HepG2 (cell line): ENCODE measurements around the gene NHP2. TPM values are rescaled to one million over a fixed set of nuclear protein-coding genes. Genes with fewer than 3 reads are reported as not detected.

Source experiments
- ATAC-seq: fragments of 200-7000 bp; cut with Tn5 transposase; 3 replicates; pipeline ENCODE4 v1.9.1; 2020; ENCODE audit warnings: mild to moderate bottlenecking, moderate library complexity
- BruUV-seq: library from RNA; stranded (reverse); fragments of 400-500 nt; replicated peaks from 2 replicates; lab custom pipeline; 2021; lab: Mats Ljungman, UMichigan
- CTCF ChIA-PET: fragments of 300-600 bp; formaldehyde crosslinking; extraction: SDS; loops from one replicate; lab custom pipeline; 2021; ENCODE audit warnings: low total read pairs, inconsistent platforms, low intra/inter-chr PET ratio; lab: Yijun Ruan, JAX
- POLR2A ChIA-PET: fragments of 350-600 bp; sonication (Branson Sonifier 250); formaldehyde crosslinking; loops from one replicate; lab custom pipeline; 2020; ENCODE audit warnings: antibody characterized with exemption, inconsistent platforms; lab: Yijun Ruan, JAX
- DNase-seq: peaks from one replicate; pipeline ENCODE4 v3.0.0-alpha.2; 2015; ENCODE audit warnings: low spot score
- FAIRE-seq: peaks from 3 replicates; lab custom pipeline; 2011; peaks lifted over from hg19 to GRCh38; lab: Jason Lieb, UNC
- H2AFZ ChIP-seq: one replicate; pipeline ENCODE4 v1.6.1; 2011; ENCODE audit warnings: low read length, inconsistent platforms
- H3K27ac ChIP-seq: fragments of 300-600 bp; 3 replicates; pipeline ENCODE4 v1.8.0; 2011; ENCODE audit warnings: mixed run types, mild to moderate bottlenecking, mixed read lengths, low read length, inconsistent platforms; ENCODE audit not compliant: insufficient read depth; ENCODE audit errors: extremely low read length
- H3K27me3 ChIP-seq, 2 experiments: fragments of 200-600 bp in 1 of 2; 2 replicates in 1 of 2; 3 replicates in 1 of 2; pipeline versions ENCODE4 v1.6.0 to v1.8.0; 2011; ENCODE audit warnings: low read length in 2 of 2, mild to moderate bottlenecking in 2 of 2, moderate library complexity in 2 of 2, inconsistent platforms in 1 of 2; ENCODE audit not compliant: insufficient read depth in 2 of 2, control insufficient read depth in 1 of 2
- H3K36me3 ChIP-seq, 2 experiments: fragments of 200-600 bp in 1 of 2; replicated peaks in 1 of 2; 2 replicates in 1 of 2; 3 replicates in 1 of 2; pipeline versions ENCODE4 v1.5.1 to v1.8.0; 2011; ENCODE audit warnings: low read length in 2 of 2, inconsistent platforms in 1 of 2; ENCODE audit not compliant: insufficient read depth in 2 of 2, control insufficient read depth in 1 of 2
- H3K4me1 ChIP-seq: 2 replicates; pipeline ENCODE4 v1.5.1; 2012; ENCODE audit warnings: low read length, inconsistent platforms; ENCODE audit not compliant: insufficient read depth
- H3K4me2 ChIP-seq: 2 replicates; pipeline ENCODE4 v1.6.0; 2011; ENCODE audit warnings: low read depth, low read length, inconsistent platforms
- H3K4me3 ChIP-seq, 3 experiments: fragments of 200-600 bp in 1 of 3; sonication (generic), shearing (Covaris generic) in 1 of 3; replicated peaks in 1 of 3; 2 replicates each; pipeline ENCODE4 v1.5.1; 2011 to 2016; ENCODE audit warnings: low read length in 3 of 3, inconsistent platforms in 2 of 3, low read depth in 2 of 3, mild to moderate bottlenecking in 2 of 3, control low read depth in 1 of 3, mixed read lengths in 1 of 3; ENCODE audit not compliant: insufficient read depth in 1 of 3
- H3K79me2 ChIP-seq: one replicate; pipeline ENCODE4 v1.6.1; 2011; ENCODE audit warnings: low read length, inconsistent platforms; ENCODE audit not compliant: insufficient read depth
- H3K9ac ChIP-seq: 2 replicates; pipeline ENCODE4 v1.6.0; 2011; ENCODE audit warnings: mild to moderate bottlenecking, low read depth, low read length, inconsistent platforms; ENCODE audit not compliant: insufficient read depth
- H3K9me3 ChIP-seq: 2 replicates; pipeline ENCODE4 v1.5.1; 2012; ENCODE audit warnings: mild to moderate bottlenecking, low read length
- H4K20me1 ChIP-seq: 2 replicates; pipeline ENCODE4 v1.6.0; 2011; ENCODE audit warnings: inconsistent platforms, mild to moderate bottlenecking, low read length, moderate library complexity; ENCODE audit not compliant: insufficient read depth
- BHLHE40 ChIP-seq: IDR thresholded peaks from 2 replicates; pipeline ENCODE4 v1.6.1; 2011; ENCODE audit warnings: low read length, improper control_type of control experiment
- SRSF9 ChIP-seq: fragments of 200-400 bp; formaldehyde crosslinking; IDR thresholded peaks from 2 replicates; pipeline ENCODE4 v1.6.1; 2018; ENCODE audit warnings: borderline replicate concordance, mild to moderate bottlenecking, low read depth, low read length; ENCODE audit not compliant: insufficient read depth, poor library complexity, severe bottlenecking
- SRY ChIP-seq: sonication (generic); formaldehyde crosslinking; IDR thresholded peaks from 2 replicates; pipeline ENCODE4 v1.8.0; 2022; ENCODE audit warnings: mild to moderate bottlenecking, missing genetic modification reagents
- TEAD3 ChIP-seq: optimal IDR thresholded peaks from 2 replicates; pipeline ENCODE3; 2016; ENCODE audit warnings: borderline replicate concordance
- TRIM24 ChIP-seq: sonication (generic); formaldehyde crosslinking; IDR thresholded peaks from 2 replicates; pipeline ENCODE4 v1.8.0; 2022; ENCODE audit warnings: mild to moderate bottlenecking, missing genetic modification reagents
- U2AF2 ChIP-seq: fragments of 200-400 bp; formaldehyde crosslinking; IDR thresholded peaks from 2 replicates; pipeline ENCODE4 v1.6.1; 2017; ENCODE audit warnings: low read depth, mild to moderate bottlenecking, low read length
- ZFYVE20 ChIP-seq: sonication (generic); formaldehyde crosslinking; IDR thresholded peaks from 2 replicates; pipeline ENCODE4 v1.8.0; 2023; ENCODE audit warnings: low read depth, mild to moderate bottlenecking, moderate library complexity, missing genetic modification reagents, borderline replicate concordance
- ZNF256 ChIP-seq: sonication (generic); formaldehyde crosslinking; conservative IDR thresholded peaks from 2 replicates; pipeline ENCODE4 v1.4.0; 2020; ENCODE audit warnings: missing genetic modification reagents
- ZSCAN31 ChIP-seq: sonication (generic); formaldehyde crosslinking; IDR thresholded peaks from 2 replicates; pipeline ENCODE4 v1.5.0; 2020; ENCODE audit warnings: low read depth, mild to moderate bottlenecking, missing genetic modification reagents
- WGBS: methylation state at CpG from one replicate; pipeline ENCODE4 v1.1.6; 2017; ENCODE audit warnings: low lambda C conversion rate; 5-methylcytosine and 5-hydroxymethylcytosine counted together
- in situ Hi-C: cut with HindIII; loops from 2 replicates; pipeline ENCODE4 v1.10.0; 2017; ENCODE audit warnings: low pct_unique_long_range_greater_than_20kb; ENCODE audit not compliant: extremely low pct_ligation_motif_present
- intact Hi-C: fragments of 100-400 bp; cut with micrococcal nuclease; formaldehyde crosslinking; loops from one replicate; pipeline ENCODE4 v1.10.0; 2022; ENCODE audit not compliant: unreplicated experiment
- polyA plus RNA-seq, 8 experiments: library from polyadenylated mRNA; depleted of rRNA in 3 of 8; stranded (reverse) in 7 of 8; unstranded in 1 of 8; fragments of >200 nt; fragmentation: Illumina TruSeq in 4 of 8; extraction: Trizol in 4 of 8; gene quantifications; 2 replicates each; pipeline versions ENCODE4 v1.2.1 to v1.2.3, GENCODE V29; 2011 to 2016; ENCODE audit warnings: low read depth in 4 of 8, missing spikeins in 1 of 8, mixed read lengths in 1 of 8; ENCODE audit not compliant: insufficient read depth in 1 of 8
- total RNA-seq, 5 experiments: library from RNA; depleted of rRNA; stranded (reverse); fragments of >200 nt; fragmentation: Illumina TruSeq; extraction: Trizol; gene quantifications; 2 replicates each; pipeline ENCODE4 v1.2.3, GENCODE V29; 2016; ENCODE audit warnings: low read depth in 1 of 5

Gene NHP2
- total and polyA plus RNA-seq, 2 of the 13 experiments (the other 11 are each of a cell fraction or from before 2014, with no cell fraction given) = 56.2 to 96.1 TPM

DNA sequence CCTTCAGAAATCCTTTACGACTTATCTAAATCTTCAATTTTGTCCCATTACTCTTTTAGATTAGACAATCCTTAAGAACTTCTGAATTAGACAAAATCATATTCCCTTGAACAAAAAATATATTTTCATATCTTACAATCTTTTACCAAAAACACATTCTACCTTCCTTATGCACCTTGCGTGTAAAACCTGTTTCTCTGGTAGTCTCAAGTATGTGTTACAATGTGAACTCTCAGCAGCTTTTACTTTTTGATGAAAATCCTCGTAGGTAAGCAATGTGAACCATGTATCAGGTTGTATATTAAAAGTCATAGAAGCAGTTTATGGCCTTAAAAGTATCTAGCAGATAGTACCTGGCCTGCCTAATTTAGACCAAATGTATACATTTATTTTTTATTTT lies 20.8 kb upstream of the NHP2 start:
- Histone ChIP-seq H2AFZ (no peak overlapping the region), H3K27me3 (peaks cover 0 to 5% of the 10 kb centered on the region in 2 experiments; a peak in 1 of 5 replicates), H3K9ac (no peak overlapping the region), H3K36me3 (no peaks in the 10 kb centered on the region), H3K4me1 (no peaks in the 10 kb centered on the region), H3K4me2 (no peak overlapping the region), H3K9me3 (no peaks in the 10 kb centered on the region), H3K79me2 (no peaks in the 10 kb centered on the region), H3K27ac (no peak overlapping the region), H3K4me3 (no peak overlapping the region)
- ChIA-PET POLR2A (no interaction called here), CTCF (no interaction called here)
- intact Hi-C loops = no loop called here
- no peak for DNase-seq
- no peak for TF ChIP-seq ZSCAN31 (CRISPR knock-in tag)
- TF ChIP-seq, all 625 proteins: peak for 0
- FAIRE-seq (no peak), ATAC-seq (no peak)
- 65% methylated on average over 3 of the region's 3 CpGs for WGBS
- BruUV-seq = no TSS peak
- in situ Hi-C loops = no loop called here
- H4K20me1 ChIP-seq = no peaks in the 10 kb centered on the region

DNA sequence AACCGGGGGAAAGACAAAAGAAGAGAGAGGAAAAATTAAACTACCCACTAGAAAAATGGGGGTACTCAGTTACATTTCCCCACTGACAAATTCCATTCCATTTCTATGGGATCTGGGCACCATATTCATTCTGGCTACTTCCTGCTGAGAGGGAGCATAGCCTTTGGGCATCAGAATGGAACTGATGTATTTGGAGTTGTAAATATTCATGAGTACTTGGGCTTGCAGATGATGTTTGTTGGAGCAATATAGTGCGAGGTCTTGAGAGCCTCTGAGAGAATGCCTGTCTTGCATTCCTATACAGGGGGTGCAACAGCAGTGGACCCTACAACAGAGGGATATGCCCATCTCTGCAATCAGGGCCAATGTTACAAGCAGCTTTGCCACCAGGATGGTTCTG lies 16.8 kb upstream of the NHP2 start:
- no peak for TF ChIP-seq ZFYVE20
- no peak for TF ChIP-seq BHLHE40
- TF ChIP-seq TEAD3 (CRISPR knock-in tag) = no peak
- no peak for TF ChIP-seq ZNF256
- no peak for TF ChIP-seq TRIM24 (CRISPR knock-in tag)
- no peak for TF ChIP-seq U2AF2
- no peak for TF ChIP-seq SRY (CRISPR knock-in tag)
- no peak for TF ChIP-seq SRSF9
- Histone ChIP-seq H3K4me1 (no peaks in the 10 kb centered on the region), H3K9me3 (no peaks in the 10 kb centered on the region), H3K27ac (no peak overlapping the region), H3K79me2 (no peaks in the 10 kb centered on the region), H3K9ac (no peak overlapping the region), H3K27me3 (peaks cover 2 to 15% of the 10 kb centered on the region in 2 experiments; a peak in 4 of 5 replicates), H4K20me1 (no peaks in the 10 kb centered on the region), H3K36me3 (no peaks in the 10 kb centered on the region), H3K4me3 (no peak overlapping the region), H2AFZ (no peak overlapping the region), H3K4me2 (no peak overlapping the region)
- WGBS = 28% methylated on average over 2 of the region's 2 CpGs
- FAIRE-seq (no peak), ATAC-seq (no peak), DNase-seq (no peak)
- BruUV-seq = no TSS peak
- in situ Hi-C loops (no loop called here), intact Hi-C loops (no loop called here)
- POLR2A ChIA-PET = no interaction called here
- CTCF ChIA-PET = no interaction called here
